ENCODE results near the gene TCF12. TPM values are rescaled to one million over a fixed set of nuclear protein-coding genes. Genes with fewer than 3 reads are reported as not detected.
A peak's percentile ranks its signal among the peaks of the same experiment; 100 is the strongest.

The TCF12 gene
- polyA plus RNA-seq, 3 donors = 15.8 to 52.5 (median 27.6) TPM

- Histone ChIP-seq H3K9me3 (replicated peaks in 1 of 2; ENCODE audit: control insufficient read depth in 1 of 2, insufficient read depth in 1 of 2, low read length in 2 of 2) (no peaks in the 10 kb centered on the region), H3K27me3 (ENCODE audit: control insufficient read depth in 2 of 2, insufficient read depth in 2 of 2, low read length in 2 of 2) (no peaks in the 10 kb centered on the region), H2AFZ (ENCODE audit: insufficient read depth, low read depth, low read length, poor library complexity, severe bottlenecking) (no peak overlapping the region), H3K36me3 (replicated peaks in 1 of 2; ENCODE audit: control insufficient read depth in 1 of 2, insufficient read depth in 2 of 2, low read length in 2 of 2) (no peaks in the 10 kb centered on the region), H3K9ac (ENCODE audit: insufficient read depth, low read length, poor library complexity, severe bottlenecking) (no peak overlapping the region), H3K4me3 (replicated peaks in 1 of 3; ENCODE audit: low read depth in 2 of 3, low read length in 3 of 3) (no peak overlapping the region), H3K4me2 (replicated peaks; ENCODE audit: extremely low read depth, low read length, poor library complexity, severe bottlenecking) (no peak overlapping the region), H3K27ac (ENCODE audit: low read depth in 1 of 2, low read length in 2 of 2) (no peak overlapping the region), H3K79me2 (ENCODE audit: insufficient read depth, low read length) (peaks cover 77% of the 10 kb centered on the region), H4K20me1 (ENCODE audit: insufficient read depth, low read length) (peaks cover 89% of the 10 kb centered on the region), H3K4me1 (ENCODE audit: control insufficient read depth in 1 of 2, insufficient read depth in 2 of 2, low read length in 2 of 2) (peaks cover 10 to 13% of the 10 kb centered on the region in 2 donors)
- no CpG with 5 or more reads among the region's 1 CpG for WGBS (ENCODE audit: insufficient coverage)
- peaks cover 27% of the 10 kb centered on the region for H3K4me1 Mint-ChIP-seq
- no peak overlapping the region for H3K27ac Mint-ChIP-seq
- no peak overlapping the region for H3K4me3 Mint-ChIP-seq
- intact Hi-C loops (cut with micrococcal nuclease) = no loop called here
- no peaks in the 10 kb centered on the region for H3K9me3 Mint-ChIP-seq
- DNase-seq = no peak
- H3K36me3 Mint-ChIP-seq = peaks cover 0 to 3% of the 10 kb centered on the region in 2 donors
- TF ChIP-seq CTCF (IDR thresholded peaks at IDR 0.05) = no peak
- no peaks in the 10 kb centered on the region for H3K27me3 Mint-ChIP-seq (ENCODE audit: low read depth in 3 of 3)
Observed at GRCh38 chr15:57034613-57035012, 116.2 kb downstream of the TCF12 start.

- Histone ChIP-seq H3K79me2 (ENCODE audit: insufficient read depth, low read length) (peaks cover 77% of the 10 kb centered on the region), H2AFZ (ENCODE audit: insufficient read depth, low read depth, low read length, poor library complexity, severe bottlenecking) (no peak overlapping the region), H3K36me3 (replicated peaks in 1 of 2; ENCODE audit: control insufficient read depth in 1 of 2, insufficient read depth in 2 of 2, low read length in 2 of 2) (no peaks in the 10 kb centered on the region), H4K20me1 (ENCODE audit: insufficient read depth, low read length) (peaks cover 89% of the 10 kb centered on the region), H3K9ac (ENCODE audit: insufficient read depth, low read length, poor library complexity, severe bottlenecking) (no peak overlapping the region), H3K4me2 (replicated peaks; ENCODE audit: extremely low read depth, low read length, poor library complexity, severe bottlenecking) (no peak overlapping the region), H3K4me3 (replicated peaks in 1 of 3; ENCODE audit: low read depth in 2 of 3, low read length in 3 of 3) (no peak overlapping the region), H3K4me1 (ENCODE audit: control insufficient read depth in 1 of 2, insufficient read depth in 2 of 2, low read length in 2 of 2) (peaks cover 10 to 13% of the 10 kb centered on the region in 2 donors), H3K27me3 (ENCODE audit: control insufficient read depth in 2 of 2, insufficient read depth in 2 of 2, low read length in 2 of 2) (no peaks in the 10 kb centered on the region), H3K9me3 (replicated peaks in 1 of 2; ENCODE audit: control insufficient read depth in 1 of 2, insufficient read depth in 1 of 2, low read length in 2 of 2) (no peaks in the 10 kb centered on the region), H3K27ac (ENCODE audit: low read depth in 1 of 2, low read length in 2 of 2) (no peak overlapping the region)
- no peak for DNase-seq
- peaks cover 0 to 3% of the 10 kb centered on the region in 2 donors for H3K36me3 Mint-ChIP-seq
- no peak overlapping the region for H3K4me3 Mint-ChIP-seq
- no peaks in the 10 kb centered on the region for H3K27me3 Mint-ChIP-seq (ENCODE audit: low read depth in 3 of 3)
- intact Hi-C loops (cut with micrococcal nuclease) = no loop called here
- H3K27ac Mint-ChIP-seq = peak overlapping the region in 2 of 7 donors; percentile 14 to 61
- no peaks in the 10 kb centered on the region for H3K9me3 Mint-ChIP-seq
- TF ChIP-seq CTCF (IDR thresholded peaks at IDR 0.05) = no peak
- H3K4me1 Mint-ChIP-seq = peaks cover 27% of the 10 kb centered on the region
- WGBS (ENCODE audit: insufficient coverage) = no CpG with 5 or more reads among the region's 5 CpGs
Observed at GRCh38 chr15:57035664-57036063, 117.2 kb downstream of the TCF12 start.

All from CD14-positive monocyte (primary cell).